Cardiac muscle cell (in vitro differentiated cells and primary cell): ENCODE data around the gene GABARAPL2. TPM values are rescaled to one million over a fixed set of nuclear protein-coding genes. Genes with fewer than 3 reads are reported as not detected.

Source experiments
- DNase-seq, 2 donors: peaks; one replicate each; pipeline versions ENCODE4 v3.0.0 to v3.0.0-alpha.2; 2010 to 2017; ENCODE audit warnings: low read depth in 1 of 2, low spot score in 1 of 2
- H3K27ac ChIP-seq: fragments of 200-600 bp; sonication (generic); 2 replicates; pipeline ENCODE4 v1.5.1; 2016
- H3K27me3 ChIP-seq: fragments of 200-600 bp; sonication (generic); 2 replicates; pipeline ENCODE4 v1.6.0; 2016; ENCODE audit warnings: control low read depth
- H3K36me3 ChIP-seq: fragments of 200-600 bp; sonication (generic); 2 replicates; pipeline ENCODE4 v1.5.1; 2016; ENCODE audit warnings: control low read depth
- H3K4me1 ChIP-seq: fragments of 200-600 bp; sonication (generic); 2 replicates; pipeline ENCODE4 v1.8.1; 2017; ENCODE audit warnings: low read depth, mild to moderate bottlenecking, mixed run types
- H3K4me3 ChIP-seq: fragments of 200-600 bp; sonication (generic); 2 replicates; pipeline ENCODE4 v1.5.1; 2016; ENCODE audit warnings: mild to moderate bottlenecking
- H3K9me3 ChIP-seq: fragments of 200-600 bp; sonication (generic); 2 replicates; pipeline ENCODE4 v1.5.1; 2017; ENCODE audit warnings: low read depth, mild to moderate bottlenecking, control low read depth
- polyA plus RNA-seq: library from polyadenylated mRNA; unstranded; fragments of >200 nt; fragmentation: Nextera tagmentation; extraction: Ambion mirVana; gene quantifications from 2 replicates; pipeline ENCODE4 v1.2.1, GENCODE V29; 2016
- total RNA-seq: library from RNA; depleted of rRNA; stranded (reverse); fragments of >200 nt; gene quantifications from 2 replicates; pipeline ENCODE4 v1.2.3, GENCODE V29; 2016
- TF ChIP-seq, protein P1 (sequence below): IDR thresholded peaks from 2 replicates; pipeline ENCODE4 v1.5.1; 2012; ENCODE audit warnings: low read depth, mild to moderate bottlenecking, low read length

The GABARAPL2 gene
- total and polyA plus RNA-seq, 2 experiments from 2014 or later, result 125 to 456 TPM

DNA sequence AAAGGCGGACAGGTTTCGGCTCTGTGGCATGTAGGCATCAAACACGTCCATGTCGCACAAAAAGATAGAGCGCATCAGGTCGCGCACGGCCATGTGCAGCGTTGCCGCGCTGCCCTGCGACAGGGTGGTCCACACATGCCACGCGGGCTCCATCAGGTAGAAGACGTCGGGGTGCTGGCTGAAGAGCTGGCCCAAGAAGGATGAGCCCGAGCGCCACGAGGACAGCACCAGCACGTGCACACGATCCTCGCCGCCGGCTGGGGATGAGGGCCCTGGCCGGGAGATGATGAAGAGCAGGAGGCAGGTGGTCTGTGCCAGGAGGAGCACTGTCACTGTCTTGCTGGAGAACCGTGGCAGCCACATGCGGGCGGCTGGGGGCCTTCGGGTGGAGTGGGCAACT lies 36.2 kb upstream of the GABARAPL2 start:
- Histone ChIP-seq H3K36me3 (no peaks in the 10 kb centered on the region), H3K27me3 (no peaks in the 10 kb centered on the region), H3K4me3 (no peak overlapping the region), H3K27ac (no peak overlapping the region), H3K9me3 (no peaks in the 10 kb centered on the region), H3K4me1 (no peaks in the 10 kb centered on the region)
- DNase-seq, result no peak
- TF ChIP-seq, protein P1, sequence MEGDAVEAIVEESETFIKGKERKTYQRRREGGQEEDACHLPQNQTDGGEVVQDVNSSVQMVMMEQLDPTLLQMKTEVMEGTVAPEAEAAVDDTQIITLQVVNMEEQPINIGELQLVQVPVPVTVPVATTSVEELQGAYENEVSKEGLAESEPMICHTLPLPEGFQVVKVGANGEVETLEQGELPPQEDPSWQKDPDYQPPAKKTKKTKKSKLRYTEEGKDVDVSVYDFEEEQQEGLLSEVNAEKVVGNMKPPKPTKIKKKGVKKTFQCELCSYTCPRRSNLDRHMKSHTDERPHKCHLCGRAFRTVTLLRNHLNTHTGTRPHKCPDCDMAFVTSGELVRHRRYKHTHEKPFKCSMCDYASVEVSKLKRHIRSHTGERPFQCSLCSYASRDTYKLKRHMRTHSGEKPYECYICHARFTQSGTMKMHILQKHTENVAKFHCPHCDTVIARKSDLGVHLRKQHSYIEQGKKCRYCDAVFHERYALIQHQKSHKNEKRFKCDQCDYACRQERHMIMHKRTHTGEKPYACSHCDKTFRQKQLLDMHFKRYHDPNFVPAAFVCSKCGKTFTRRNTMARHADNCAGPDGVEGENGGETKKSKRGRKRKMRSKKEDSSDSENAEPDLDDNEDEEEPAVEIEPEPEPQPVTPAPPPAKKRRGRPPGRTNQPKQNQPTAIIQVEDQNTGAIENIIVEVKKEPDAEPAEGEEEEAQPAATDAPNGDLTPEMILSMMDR, result no peak

DNA sequence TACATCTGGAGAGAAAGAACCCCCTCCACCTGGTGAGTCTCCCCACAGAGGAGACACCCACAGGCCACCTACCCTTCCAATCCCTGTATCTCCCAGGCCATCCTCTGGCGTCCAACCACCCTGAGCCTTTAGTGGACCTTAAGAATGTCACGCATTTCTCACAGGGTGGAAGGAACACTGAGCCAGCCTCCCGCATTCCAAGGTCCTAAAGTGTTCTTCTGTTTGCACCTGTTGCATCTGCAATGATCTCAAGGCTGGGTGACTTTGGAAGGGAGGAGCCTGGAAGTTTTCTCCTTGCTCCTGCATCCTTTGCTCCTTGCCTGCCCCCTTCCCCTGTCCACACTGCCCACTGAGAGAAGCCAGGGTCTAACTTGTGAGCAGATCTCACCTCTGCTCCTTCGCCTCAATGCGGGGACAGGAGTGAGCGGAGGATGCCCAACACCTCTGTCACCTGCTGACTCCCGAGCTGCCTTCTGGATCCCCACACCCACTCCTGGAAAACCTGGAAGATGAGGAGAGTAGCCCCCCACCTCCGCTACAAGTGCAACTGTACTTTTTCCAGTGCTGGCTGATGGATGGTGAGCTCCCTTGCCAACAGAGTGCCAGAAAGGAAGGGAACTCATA lies 33.9 kb upstream of the GABARAPL2 start:
- no peak for DNase-seq
- H3K4me1 ChIP-seq, result no peaks in the 10 kb centered on the region
- TF ChIP-seq, protein P1, result no peak
- H3K4me3 ChIP-seq, result no peak overlapping the region
- no peak overlapping the region for H3K27ac ChIP-seq
- no peaks in the 10 kb centered on the region for H3K27me3 ChIP-seq
- H3K9me3 ChIP-seq, result no peaks in the 10 kb centered on the region
- H3K36me3 ChIP-seq, result no peaks in the 10 kb centered on the region

DNA sequence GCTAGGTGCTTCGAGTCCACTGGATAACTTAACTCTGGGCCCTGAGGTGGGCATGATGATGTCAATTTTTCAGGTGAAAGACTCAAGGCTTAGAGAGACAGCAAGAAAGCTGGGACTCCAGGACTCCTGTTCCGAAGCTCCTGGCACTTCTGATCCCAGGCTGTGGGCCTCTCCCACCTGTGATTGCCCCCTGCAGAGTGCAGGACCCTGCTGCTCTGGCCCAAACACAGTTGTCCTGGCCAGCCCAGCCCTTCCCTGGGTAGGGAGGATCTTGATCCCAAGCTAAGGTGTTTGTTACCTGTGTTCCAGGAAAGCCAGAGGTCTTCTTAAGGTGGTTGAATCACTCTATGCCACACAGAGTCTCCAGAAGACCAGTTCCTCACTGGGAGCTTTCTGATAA lies 33.4 kb upstream of the GABARAPL2 start:
- no peak overlapping the region for H3K4me3 ChIP-seq
- TF ChIP-seq, protein P1, result no peak

GRCh38 chr16:75534560-75535205 lies 31.5 kb upstream of the GABARAPL2 start:
- no peak overlapping the region for H3K4me3 ChIP-seq
- no peak overlapping the region for H3K27ac ChIP-seq
- TF ChIP-seq, protein P1, result no peak
- DNase-seq, result no peak
- no peaks in the 10 kb centered on the region for H3K36me3 ChIP-seq
- H3K4me1 ChIP-seq, result no peaks in the 10 kb centered on the region
- H3K9me3 ChIP-seq, result no peaks in the 10 kb centered on the region
- no peaks in the 10 kb centered on the region for H3K27me3 ChIP-seq

More for the DNA sequence above, 33.4 kb upstream of the GABARAPL2 start:
- no peak for DNase-seq
- no peaks in the 10 kb centered on the region for H3K36me3 ChIP-seq
- no peaks in the 10 kb centered on the region for H3K9me3 ChIP-seq
- H3K27ac ChIP-seq, result no peak overlapping the region
- no peaks in the 10 kb centered on the region for H3K4me1 ChIP-seq
- H3K27me3 ChIP-seq, result no peaks in the 10 kb centered on the region

GRCh38 chr16:75535211-75535843 lies 30.9 kb upstream of the GABARAPL2 start:
- TF ChIP-seq, protein P1, result no peak
- no peak overlapping the region for H3K4me3 ChIP-seq
- no peak overlapping the region for H3K27ac ChIP-seq
- H3K36me3 ChIP-seq, result no peaks in the 10 kb centered on the region
- H3K9me3 ChIP-seq, result no peaks in the 10 kb centered on the region
- no peaks in the 10 kb centered on the region for H3K4me1 ChIP-seq
- no peaks in the 10 kb centered on the region for H3K27me3 ChIP-seq
- DNase-seq, result no peak
